A673 (cell line): ENCODE measurements around the gene SCYL1. TPM values are rescaled to one million over a fixed set of nuclear protein-coding genes. Genes with fewer than 3 reads are reported as not detected.

ENCODE experiments used
- BruUV-seq: library from RNA; stranded (reverse); fragments of 400-500 nt; replicated peaks from 2 replicates; lab custom pipeline; 2021; lab: Mats Ljungman, UMichigan
- CTCF ChIA-PET: fragments of 300-600 bp; sonication (Branson Sonifier 250); formaldehyde crosslinking; loops from one replicate; lab custom pipeline; 2022; ENCODE audit warnings: antibody characterized with exemption; lab: Charles Lee
- POLR2A ChIA-PET: fragments of 300-600 bp; sonication (Branson Sonifier 250); formaldehyde crosslinking; loops from one replicate; lab custom pipeline; 2022; ENCODE audit warnings: antibody characterized with exemption; ENCODE audit not compliant: low non-redundant PET; lab: Charles Lee
- DNase-seq: peaks from one replicate; pipeline ENCODE4 v3.0.0-alpha.2; 2015; ENCODE audit warnings: low spot score
- H3K27ac ChIP-seq: fragments of 200-600 bp; sonication (generic); 2 replicates; pipeline ENCODE4 v1.5.1; 2016; ENCODE audit warnings: mixed run types, low read depth, mild to moderate bottlenecking, mixed read lengths, antibody characterized with exemption, low read length; ENCODE audit not compliant: poor library complexity, severe bottlenecking
- H3K27me3 ChIP-seq: fragments of 200-600 bp; sonication (generic); replicated peaks from 2 replicates; pipeline ENCODE4 v1.6.1; 2017; ENCODE audit warnings: mixed run types, low read depth, mild to moderate bottlenecking, mixed read lengths, antibody characterized with exemption, low read length; ENCODE audit not compliant: insufficient read depth, poor library complexity
- H3K36me3 ChIP-seq: fragments of 200-600 bp; sonication (generic); 2 replicates; pipeline ENCODE4 v1.6.1; 2016; ENCODE audit warnings: mixed run types, mild to moderate bottlenecking, mixed read lengths, antibody characterized with exemption, low read length; ENCODE audit not compliant: insufficient read depth, poor library complexity, severe bottlenecking
- H3K4me1 ChIP-seq: fragments of 200-600 bp; sonication (generic); 2 replicates; pipeline ENCODE4 v1.6.1; 2017; ENCODE audit warnings: mixed run types, mild to moderate bottlenecking, mixed read lengths, antibody characterized with exemption, low read length; ENCODE audit not compliant: insufficient read depth, poor library complexity, severe bottlenecking
- H3K4me3 ChIP-seq: fragments of 200-600 bp; sonication (generic); 2 replicates; pipeline ENCODE4 v1.5.1; 2016; ENCODE audit warnings: low read depth, mixed run types, mild to moderate bottlenecking, mixed read lengths, low read length; ENCODE audit not compliant: poor library complexity, severe bottlenecking
- H3K9me3 ChIP-seq: fragments of 200-600 bp; sonication (generic); 2 replicates; pipeline ENCODE4 v1.6.1; 2016; ENCODE audit warnings: mixed run types, low read depth, mild to moderate bottlenecking, mixed read lengths, antibody characterized with exemption, low read length; ENCODE audit not compliant: poor library complexity, severe bottlenecking
- EZH2 ChIP-seq: fragments of 200-600 bp; sonication (generic); IDR thresholded peaks from 2 replicates; pipeline ENCODE4 v1.6.1; 2017; ENCODE audit warnings: borderline replicate concordance, low read depth, mild to moderate bottlenecking, mixed read lengths, antibody characterized with exemption, low read length; ENCODE audit not compliant: poor library complexity, severe bottlenecking
- intact Hi-C: fragments of 100-400 bp; cut with micrococcal nuclease; formaldehyde crosslinking; loops from one replicate; pipeline ENCODE4 v1.10.0; 2022; ENCODE audit not compliant: unreplicated experiment
- total RNA-seq: library from RNA; stranded (reverse); gene quantifications from 2 replicates; pipeline ENCODE4 v1.2.3, GENCODE V29; 2021
- TF ChIP-seq, protein P1 (sequence below): fragments of 300-800, 200-600 bp; sonication (generic); conservative IDR thresholded peaks from 2 replicates; pipeline ENCODE4 v1.5.1; 2017; ENCODE audit warnings: low read depth, mild to moderate bottlenecking, antibody characterized with exemption, low read length, moderate library complexity, mixed read lengths

SCYL1 gene
- total RNA-seq, 1 experiment from 2014 or later = 90.6 TPM

DNA sequence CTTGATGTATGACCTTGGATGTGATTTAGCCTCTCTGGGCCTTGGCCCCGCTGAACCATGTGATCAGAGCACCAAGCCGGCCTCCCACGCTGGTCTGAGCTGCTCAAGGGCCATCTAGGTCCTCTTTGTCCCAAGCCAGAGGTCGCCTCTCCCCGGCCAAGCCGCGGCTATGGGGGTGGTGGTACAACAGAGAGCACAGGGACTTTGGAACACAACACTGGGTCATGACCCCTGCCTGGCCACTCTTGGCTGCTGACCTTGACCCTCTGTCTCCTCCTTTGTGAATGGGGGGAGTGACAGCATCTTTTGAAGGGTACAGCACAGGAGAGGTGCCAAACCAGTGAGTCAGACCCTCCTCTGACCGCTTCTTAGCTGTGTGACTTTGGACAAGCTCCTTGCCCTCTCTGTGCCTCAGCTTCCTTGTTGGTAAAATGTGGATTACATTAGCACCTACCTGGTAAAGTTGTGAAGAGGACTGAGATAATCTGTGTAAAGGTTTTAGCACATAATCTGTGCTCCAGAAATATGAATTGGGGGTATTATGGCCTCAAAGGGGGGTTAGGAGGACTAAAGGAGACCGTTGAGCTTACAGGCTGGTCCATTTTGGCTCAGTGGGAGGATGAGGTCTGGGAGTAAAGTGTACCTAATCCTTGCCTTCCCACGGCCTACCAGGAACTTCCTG is 4.7 kb downstream of the SCYL1 start:
- POLR2A ChIA-PET = interaction anchor here (0.5 kb wide), 1 partner anchor 24 kb away, joined by 8 read pairs; no protein-coding TSS in a partner anchor
- peaks cover 42% of the 10 kb centered on the region for H3K36me3 ChIP-seq
- CTCF ChIA-PET = no interaction called here

DNA sequence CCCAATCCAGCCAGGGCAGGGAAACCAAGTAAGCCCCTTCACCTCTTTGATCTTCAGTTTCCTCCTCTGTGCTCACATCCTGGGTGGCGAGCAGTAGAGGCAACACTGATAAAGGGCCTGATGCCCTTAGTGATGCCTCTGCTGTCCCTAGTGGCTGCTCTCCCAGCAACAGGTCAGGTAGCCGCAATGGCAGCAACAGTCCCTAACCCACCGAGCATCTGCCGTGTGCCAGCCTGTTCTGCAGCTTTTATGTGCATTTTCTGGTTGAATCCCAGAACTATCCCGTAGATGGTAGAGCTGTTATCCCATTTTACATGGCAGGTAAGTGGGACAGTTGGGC is 5.2 kb downstream of the SCYL1 start:
- ChIA-PET POLR2A (interaction anchor here (0.5 kb wide), 1 partner anchor 24 kb away, joined by 8 read pairs; no protein-coding TSS in a partner anchor), CTCF (no interaction called here)
- intact Hi-C loops = no loop called here
- Histone ChIP-seq H3K36me3 (peaks cover 42% of the 10 kb centered on the region), H3K4me1 (peaks cover 8% of the 10 kb centered on the region), H3K27ac (no peak overlapping the region), H3K4me3 (no peak overlapping the region), H3K9me3 (no peaks in the 10 kb centered on the region), H3K27me3 (no peaks in the 10 kb centered on the region)
- no peak for DNase-seq
- TF ChIP-seq, protein P1, sequence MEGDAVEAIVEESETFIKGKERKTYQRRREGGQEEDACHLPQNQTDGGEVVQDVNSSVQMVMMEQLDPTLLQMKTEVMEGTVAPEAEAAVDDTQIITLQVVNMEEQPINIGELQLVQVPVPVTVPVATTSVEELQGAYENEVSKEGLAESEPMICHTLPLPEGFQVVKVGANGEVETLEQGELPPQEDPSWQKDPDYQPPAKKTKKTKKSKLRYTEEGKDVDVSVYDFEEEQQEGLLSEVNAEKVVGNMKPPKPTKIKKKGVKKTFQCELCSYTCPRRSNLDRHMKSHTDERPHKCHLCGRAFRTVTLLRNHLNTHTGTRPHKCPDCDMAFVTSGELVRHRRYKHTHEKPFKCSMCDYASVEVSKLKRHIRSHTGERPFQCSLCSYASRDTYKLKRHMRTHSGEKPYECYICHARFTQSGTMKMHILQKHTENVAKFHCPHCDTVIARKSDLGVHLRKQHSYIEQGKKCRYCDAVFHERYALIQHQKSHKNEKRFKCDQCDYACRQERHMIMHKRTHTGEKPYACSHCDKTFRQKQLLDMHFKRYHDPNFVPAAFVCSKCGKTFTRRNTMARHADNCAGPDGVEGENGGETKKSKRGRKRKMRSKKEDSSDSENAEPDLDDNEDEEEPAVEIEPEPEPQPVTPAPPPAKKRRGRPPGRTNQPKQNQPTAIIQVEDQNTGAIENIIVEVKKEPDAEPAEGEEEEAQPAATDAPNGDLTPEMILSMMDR = peak; percentile 23; the same call in 1 of the 2 replicates
- no peak for TF ChIP-seq EZH2
- BruUV-seq = no TSS peak

More for the DNA sequence above, 4.7 kb downstream of the SCYL1 start:
- no peaks in the 10 kb centered on the region for H3K9me3 ChIP-seq
- no TSS peak for BruUV-seq
- no peak overlapping the region for H3K27ac ChIP-seq
- intact Hi-C loops = no loop called here
- TF ChIP-seq EZH2 = no peak
- TF ChIP-seq, protein P1 = no peak
- H3K4me1 ChIP-seq = peaks cover 8% of the 10 kb centered on the region
- no peak for DNase-seq
- no peak overlapping the region for H3K4me3 ChIP-seq
- no peaks in the 10 kb centered on the region for H3K27me3 ChIP-seq

DNA sequence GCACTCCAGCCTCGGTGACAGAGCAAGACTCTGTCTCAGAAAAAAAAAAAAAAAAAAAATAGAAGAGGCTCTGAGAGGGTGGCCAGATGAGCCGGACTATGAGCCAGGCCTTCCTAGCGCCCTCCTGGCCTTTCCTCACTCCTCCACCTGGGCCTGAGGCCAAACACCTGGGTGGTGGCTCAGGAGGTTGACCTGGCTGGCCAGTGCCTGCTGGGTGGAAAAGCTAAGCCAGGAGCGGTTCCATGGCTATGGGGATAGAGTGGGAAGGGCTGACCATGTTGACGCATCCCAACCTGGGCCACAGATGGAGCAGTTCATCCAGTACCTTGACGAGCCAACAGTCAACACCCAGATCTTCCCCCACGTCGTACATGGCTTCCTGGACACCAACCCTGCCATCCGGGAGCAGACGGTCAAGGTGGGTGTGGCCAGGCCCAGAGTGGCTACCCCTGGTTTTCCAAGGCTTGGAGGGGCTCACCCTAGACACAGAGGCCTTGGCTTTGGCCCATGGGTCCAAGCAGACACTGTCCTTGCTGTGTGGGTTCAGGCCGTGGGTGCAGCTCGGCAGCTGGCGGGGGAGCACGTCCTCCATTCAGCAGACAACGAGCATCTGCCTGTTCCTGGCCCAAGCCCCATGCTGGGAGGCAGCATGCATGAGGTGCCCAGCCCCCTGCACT is 7.6 kb downstream of the SCYL1 start:
- intact Hi-C loops = no loop called here
- ChIA-PET CTCF (no interaction called here), POLR2A (no interaction called here)
- Histone ChIP-seq H3K4me3 (no peak overlapping the region), H3K36me3 (peaks cover 47% of the 10 kb centered on the region), H3K4me1 (no peaks in the 10 kb centered on the region), H3K27me3 (no peaks in the 10 kb centered on the region), H3K27ac (no peak overlapping the region), H3K9me3 (no peaks in the 10 kb centered on the region)
- no TSS peak for BruUV-seq
- TF ChIP-seq, protein P1 = no peak
- TF ChIP-seq EZH2 = no peak
- no peak for DNase-seq
